ENCODE results near the gene VMP1. TPM values are rescaled to one million over a fixed set of nuclear protein-coding genes. Genes with fewer than 3 reads are reported as not detected.
A peak's percentile ranks its signal among the peaks of the same experiment; 100 is the strongest.

The VMP1 gene
- total and polyA plus RNA-seq, 2 of the 13 experiments (the other 11 are each of a cell fraction or from before 2014, with no cell fraction given), result 186 to 271 TPM

- TF ChIP-seq ZUFSP (CRISPR knock-in tag; IDR thresholded peaks at IDR 0.05; ENCODE audit: borderline replicate concordance) (no peak), ZBTB43 (CRISPR knock-in tag; conservative IDR thresholded peaks at IDR 0.05) (no peak), AKNA (CRISPR knock-in tag; IDR thresholded peaks at IDR 0.05; ENCODE audit: borderline replicate concordance) (no peak), HNRNPH1 (optimal IDR thresholded peaks at IDR 0.05; ENCODE audit: low read depth, low read length) (no peak), KLF15 (CRISPR knock-in tag; IDR thresholded peaks at IDR 0.05; ENCODE audit: borderline replicate concordance) (no peak), KDM2A (CRISPR knock-in tag; IDR thresholded peaks at IDR 0.05; ENCODE audit: borderline replicate concordance, low read depth) (no peak), DPF2 (CRISPR knock-in tag; IDR thresholded peaks at IDR 0.05; ENCODE audit: borderline replicate concordance, low read depth) (no peak; the same call in 1 of the 2 replicates), HNF4A (CRISPR knock-in tag; IDR thresholded peaks at IDR 0.05) (peak; percentile 58), THAP9 (CRISPR knock-in tag; IDR thresholded peaks at IDR 0.05; ENCODE audit: borderline replicate concordance) (no peak), FOXP4 (CRISPR knock-in tag; IDR thresholded peaks at IDR 0.05) (peak; percentile 65), SETDB1 (CRISPR knock-in tag; IDR thresholded peaks at IDR 0.05; ENCODE audit: borderline replicate concordance) (no peak), JDP2 (CRISPR knock-in tag; IDR thresholded peaks at IDR 0.05; ENCODE audit: borderline replicate concordance) (no peak), HOXD1 (CRISPR knock-in tag; IDR thresholded peaks at IDR 0.05) (0 out of 2 replicates have a peak, but pooled peaks have one; percentile 34), AHR (CRISPR knock-in tag; IDR thresholded peaks at IDR 0.05) (no peak)
Observed at GRCh38 chr17:59829217-59830006, 122.0 kb downstream of the VMP1 start (continued).
